SU-DHL-6 (cell line): Measurements from ENCODE around the gene DTX3.

Source experiments
- EZH2phosphoT487 ChIP-seq: fragments of 200-600 bp; sonication (generic), shearing (Covaris generic); conservative IDR thresholded peaks from 2 replicates; pipeline ENCODE4 v1.6.1; 2018; ENCODE audit warnings: mild to moderate bottlenecking, antibody characterized with exemption, low read length, moderate library complexity, mixed read lengths
- TF ChIP-seq, protein P1 (sequence below): fragments of 200-600 bp; sonication (generic); IDR thresholded peaks from one replicate; pipeline ENCODE4 v1.5.1; 2017; ENCODE audit warnings: antibody characterized with exemption, mild to moderate bottlenecking, low read length, moderate library complexity; ENCODE audit not compliant: insufficient read depth, poor library complexity, severe bottlenecking

DNA sequence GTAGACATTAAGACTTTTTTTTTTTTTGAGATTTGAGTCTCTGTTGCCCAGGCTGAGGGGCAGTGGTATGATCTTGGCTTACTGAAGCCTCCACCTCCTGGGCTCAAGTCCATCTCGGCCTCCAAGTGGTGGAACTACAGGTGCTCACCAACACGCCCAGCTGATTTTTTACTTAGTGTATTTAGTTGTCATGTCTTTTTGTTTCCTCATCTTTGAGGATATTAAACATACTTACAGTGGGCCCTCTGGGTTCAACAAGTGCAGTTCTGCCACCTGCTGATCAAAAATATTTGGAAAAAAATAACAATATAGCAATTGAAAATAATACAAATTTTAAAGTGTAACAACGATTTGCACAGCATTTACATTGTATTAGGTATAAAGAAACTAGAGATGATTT is 32.7 kb downstream of the DTX3 start:
- TF ChIP-seq, protein P1, sequence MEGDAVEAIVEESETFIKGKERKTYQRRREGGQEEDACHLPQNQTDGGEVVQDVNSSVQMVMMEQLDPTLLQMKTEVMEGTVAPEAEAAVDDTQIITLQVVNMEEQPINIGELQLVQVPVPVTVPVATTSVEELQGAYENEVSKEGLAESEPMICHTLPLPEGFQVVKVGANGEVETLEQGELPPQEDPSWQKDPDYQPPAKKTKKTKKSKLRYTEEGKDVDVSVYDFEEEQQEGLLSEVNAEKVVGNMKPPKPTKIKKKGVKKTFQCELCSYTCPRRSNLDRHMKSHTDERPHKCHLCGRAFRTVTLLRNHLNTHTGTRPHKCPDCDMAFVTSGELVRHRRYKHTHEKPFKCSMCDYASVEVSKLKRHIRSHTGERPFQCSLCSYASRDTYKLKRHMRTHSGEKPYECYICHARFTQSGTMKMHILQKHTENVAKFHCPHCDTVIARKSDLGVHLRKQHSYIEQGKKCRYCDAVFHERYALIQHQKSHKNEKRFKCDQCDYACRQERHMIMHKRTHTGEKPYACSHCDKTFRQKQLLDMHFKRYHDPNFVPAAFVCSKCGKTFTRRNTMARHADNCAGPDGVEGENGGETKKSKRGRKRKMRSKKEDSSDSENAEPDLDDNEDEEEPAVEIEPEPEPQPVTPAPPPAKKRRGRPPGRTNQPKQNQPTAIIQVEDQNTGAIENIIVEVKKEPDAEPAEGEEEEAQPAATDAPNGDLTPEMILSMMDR = no peak
- no peak for TF ChIP-seq EZH2phosphoT487
